Measurements from ENCODE around the gene RPL37A. TPM values are rescaled to one million over a fixed set of nuclear protein-coding genes. Genes with fewer than 3 reads are reported as not detected.

Gene RPL37A
- total and polyA plus RNA-seq, 9 of the 15 experiments (the other 6 are each of a cell fraction or from before 2014, with no cell fraction given), result 1,938 to 3,349 (median 2,436) TPM

DNA sequence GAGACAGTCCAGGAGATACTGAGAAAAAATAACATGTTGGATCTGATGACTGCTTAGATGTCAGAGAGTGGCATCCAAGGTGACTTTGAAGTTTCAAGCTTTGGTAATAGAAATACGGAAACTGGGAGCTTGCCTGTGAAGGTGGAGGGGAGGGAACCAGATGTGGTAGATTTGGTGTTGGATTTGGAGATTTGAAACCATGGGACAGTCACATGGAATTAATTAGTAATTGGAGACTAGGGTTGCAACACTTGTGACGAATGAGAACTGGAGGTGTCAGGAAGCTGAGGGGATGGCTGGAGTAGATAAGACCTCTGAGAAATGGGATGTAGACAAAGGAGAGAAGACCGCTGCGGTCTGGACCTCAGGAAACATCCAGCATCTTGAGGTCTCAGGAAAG lies 46.7 kb downstream of the RPL37A start (continued):
- TF ChIP-seq RFX7 (CRISPR knock-in tag; IDR thresholded peaks at IDR 0.05) (no peak), E2F8 (IDR thresholded peaks at IDR 0.05; ENCODE audit: low read depth, partially characterized antibody) (no peak), PCBP2 (IDR thresholded peaks at IDR 0.05; ENCODE audit: low read depth, low read length, poor library complexity, severe bottlenecking) (no peak), ZFP30 (CRISPR knock-in tag; IDR thresholded peaks at IDR 0.05; ENCODE audit: borderline replicate concordance) (no peak), L3MBTL2 (IDR thresholded peaks at IDR 0.05) (no peak), MYC (IDR thresholded peaks at IDR 0.05; ENCODE audit: low read depth, low read length) (0 out of 2 replicates have a peak, but pooled peaks have one; percentile 15), MYC (CRISPR knock-in tag; IDR thresholded peaks at IDR 0.05; ENCODE audit: borderline replicate concordance, low read depth) (no peak), MTF1 (CRISPR knock-in tag; IDR thresholded peaks at IDR 0.05; ENCODE audit: borderline replicate concordance) (no peak), TAF15 (IDR thresholded peaks at IDR 0.05; ENCODE audit: low read depth, low read length) (no peak), PURB (CRISPR knock-in tag; IDR thresholded peaks at IDR 0.05; ENCODE audit: low read depth) (no peak), TOE1 (IDR thresholded peaks at IDR 0.05; ENCODE audit: borderline replicate concordance) (peak; percentile 37; the same call in 1 of the 2 replicates), TOE1 (CRISPR knock-in tag; IDR thresholded peaks at IDR 0.05; ENCODE audit: borderline replicate concordance, low read depth) (no peak)
- TF ChIP-seq, protein P1, sequence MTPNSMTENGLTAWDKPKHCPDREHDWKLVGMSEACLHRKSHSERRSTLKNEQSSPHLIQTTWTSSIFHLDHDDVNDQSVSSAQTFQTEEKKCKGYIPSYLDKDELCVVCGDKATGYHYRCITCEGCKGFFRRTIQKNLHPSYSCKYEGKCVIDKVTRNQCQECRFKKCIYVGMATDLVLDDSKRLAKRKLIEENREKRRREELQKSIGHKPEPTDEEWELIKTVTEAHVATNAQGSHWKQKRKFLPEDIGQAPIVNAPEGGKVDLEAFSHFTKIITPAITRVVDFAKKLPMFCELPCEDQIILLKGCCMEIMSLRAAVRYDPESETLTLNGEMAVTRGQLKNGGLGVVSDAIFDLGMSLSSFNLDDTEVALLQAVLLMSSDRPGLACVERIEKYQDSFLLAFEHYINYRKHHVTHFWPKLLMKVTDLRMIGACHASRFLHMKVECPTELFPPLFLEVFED (CRISPR knock-in tag; conservative IDR thresholded peaks at IDR 0.05), result no peak
- TF ChIP-seq, protein P2, sequence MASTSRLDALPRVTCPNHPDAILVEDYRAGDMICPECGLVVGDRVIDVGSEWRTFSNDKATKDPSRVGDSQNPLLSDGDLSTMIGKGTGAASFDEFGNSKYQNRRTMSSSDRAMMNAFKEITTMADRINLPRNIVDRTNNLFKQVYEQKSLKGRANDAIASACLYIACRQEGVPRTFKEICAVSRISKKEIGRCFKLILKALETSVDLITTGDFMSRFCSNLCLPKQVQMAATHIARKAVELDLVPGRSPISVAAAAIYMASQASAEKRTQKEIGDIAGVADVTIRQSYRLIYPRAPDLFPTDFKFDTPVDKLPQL (IDR thresholded peaks at IDR 0.05; ENCODE audit: extremely low read depth, insufficient read length), result no peak
